ENCODE results near the gene SP100.

DNA sequence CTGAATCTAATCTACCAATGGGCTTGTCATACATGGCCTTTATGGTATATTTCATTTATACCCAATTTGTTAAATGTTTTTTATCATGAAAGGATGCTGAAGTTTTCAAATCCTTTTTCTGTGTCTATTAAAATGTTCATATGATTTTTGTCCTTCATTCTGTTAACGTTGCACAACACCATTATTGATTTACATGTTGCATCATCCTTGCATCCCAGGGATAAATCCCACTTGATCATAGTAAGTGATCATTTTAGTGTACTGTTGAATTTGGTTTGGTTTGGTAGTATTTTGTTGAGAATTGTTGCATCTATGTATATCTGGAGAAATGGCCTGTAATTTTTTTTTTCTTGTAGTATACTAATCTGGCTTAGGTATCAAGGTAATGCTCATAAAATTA, 9.4 kb downstream of the SP100 start:
- TF ChIP-seq, protein P1, sequence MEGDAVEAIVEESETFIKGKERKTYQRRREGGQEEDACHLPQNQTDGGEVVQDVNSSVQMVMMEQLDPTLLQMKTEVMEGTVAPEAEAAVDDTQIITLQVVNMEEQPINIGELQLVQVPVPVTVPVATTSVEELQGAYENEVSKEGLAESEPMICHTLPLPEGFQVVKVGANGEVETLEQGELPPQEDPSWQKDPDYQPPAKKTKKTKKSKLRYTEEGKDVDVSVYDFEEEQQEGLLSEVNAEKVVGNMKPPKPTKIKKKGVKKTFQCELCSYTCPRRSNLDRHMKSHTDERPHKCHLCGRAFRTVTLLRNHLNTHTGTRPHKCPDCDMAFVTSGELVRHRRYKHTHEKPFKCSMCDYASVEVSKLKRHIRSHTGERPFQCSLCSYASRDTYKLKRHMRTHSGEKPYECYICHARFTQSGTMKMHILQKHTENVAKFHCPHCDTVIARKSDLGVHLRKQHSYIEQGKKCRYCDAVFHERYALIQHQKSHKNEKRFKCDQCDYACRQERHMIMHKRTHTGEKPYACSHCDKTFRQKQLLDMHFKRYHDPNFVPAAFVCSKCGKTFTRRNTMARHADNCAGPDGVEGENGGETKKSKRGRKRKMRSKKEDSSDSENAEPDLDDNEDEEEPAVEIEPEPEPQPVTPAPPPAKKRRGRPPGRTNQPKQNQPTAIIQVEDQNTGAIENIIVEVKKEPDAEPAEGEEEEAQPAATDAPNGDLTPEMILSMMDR (conservative IDR thresholded peaks at IDR 0.05 in 1 of 2, IDR thresholded peaks at IDR 0.05 in 1 of 2; ENCODE audit: low read depth in 1 of 2, low read length in 2 of 2): no peak
- TF ChIP-seq EZH2 (IDR thresholded peaks at IDR 0.05; ENCODE audit: low read length, missing control alignments): no peak
